Stimulated activated CD4-positive, alpha-beta T cell treated with anti-CD3 and anti-CD28 coated beads, Interleukin-15, amount 100 ng/mL, for 24 hours (primary cell): ENCODE results near the gene PLCH1.

Experiments
- DNase-seq: peaks from one replicate; pipeline ENCODE4 v3.0.0-alpha.2; 2020

PLCH1 gene

GRCh38 chr3:155449613-155450267 is 295.1 kb downstream of the PLCH1 start:
- DNase-seq = no peak

DNA sequence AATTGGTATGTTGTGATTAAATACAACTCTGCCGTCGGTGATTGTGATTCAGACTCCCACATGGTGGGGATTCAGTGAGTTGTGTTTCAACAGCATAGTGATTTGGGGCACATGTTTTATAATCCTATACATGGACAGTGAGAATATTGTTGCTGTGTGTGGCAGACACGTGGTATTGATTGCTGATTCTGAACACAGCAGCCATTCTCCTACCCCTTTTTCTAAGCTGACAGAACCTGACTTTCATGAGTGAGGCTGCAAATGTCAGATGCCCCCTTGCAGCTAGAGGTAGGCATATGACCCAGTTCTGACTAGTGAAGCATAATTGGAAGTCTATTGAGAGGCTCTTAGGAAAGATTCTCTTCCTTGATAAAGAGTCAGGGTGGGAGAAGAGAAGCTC is 296.3 kb downstream of the PLCH1 start:
- DNase-seq = no peak

DNA sequence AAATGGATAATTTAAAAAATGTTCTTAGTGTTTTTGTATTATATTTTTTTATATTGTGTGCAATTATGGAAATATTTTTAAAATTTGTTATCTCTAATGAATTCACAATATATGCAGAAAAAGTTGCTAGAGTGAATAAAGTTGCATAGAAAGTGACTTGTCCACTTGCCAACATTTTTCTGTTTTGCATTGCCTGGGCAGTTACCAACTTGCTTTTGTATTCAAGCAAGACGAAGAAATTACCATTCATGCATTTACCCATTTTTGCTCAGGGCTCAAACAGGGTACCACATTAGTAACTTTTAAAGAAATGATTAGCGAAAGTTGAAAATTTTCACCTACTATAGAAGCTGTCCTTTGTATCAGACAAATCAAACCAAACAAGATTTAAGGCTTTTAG is 298.5 kb downstream of the PLCH1 start:
- DNase-seq = no peak

GRCh38 chr3:155444771-155445170 is 300.1 kb downstream of the PLCH1 start:
- DNase-seq = no peak

DNA sequence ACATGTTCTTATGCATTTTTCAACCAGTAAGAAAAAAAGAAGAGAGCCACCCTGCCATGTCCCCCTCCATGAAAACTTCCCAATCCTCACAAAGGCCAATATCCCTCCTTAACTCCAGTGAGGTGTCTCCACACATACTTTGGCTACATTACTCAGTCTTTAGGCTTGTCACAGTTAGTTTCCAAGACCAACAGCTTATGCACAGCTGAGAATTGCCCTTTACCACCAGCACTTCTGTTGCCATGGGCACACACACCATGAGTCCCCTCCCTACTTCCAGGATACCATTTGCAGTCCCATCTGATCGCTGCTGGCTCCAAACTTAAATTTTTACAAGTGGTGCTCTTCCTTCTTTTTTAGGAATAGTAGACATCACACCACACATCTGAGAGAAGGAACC is 301.1 kb downstream of the PLCH1 start:
- no peak for DNase-seq

DNA sequence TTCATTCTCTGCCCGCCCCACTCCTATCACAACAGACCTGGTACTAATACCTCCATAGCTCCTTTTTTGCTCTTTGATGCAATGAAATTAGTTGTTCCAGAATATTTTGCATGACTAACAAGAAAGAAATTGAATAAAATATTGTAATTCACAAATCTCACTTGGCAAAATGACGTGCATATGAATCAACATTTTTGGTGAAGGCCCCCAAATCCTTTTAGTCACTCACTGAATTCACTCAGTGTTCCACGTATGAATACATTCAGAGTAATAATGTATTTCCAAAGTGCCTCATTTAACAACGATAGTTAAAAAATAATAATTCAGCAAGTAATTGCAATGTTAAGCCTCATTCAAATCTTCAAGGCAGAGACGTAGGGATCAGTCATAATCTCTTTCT is 302.8 kb downstream of the PLCH1 start:
- DNase-seq = no peak

DNA sequence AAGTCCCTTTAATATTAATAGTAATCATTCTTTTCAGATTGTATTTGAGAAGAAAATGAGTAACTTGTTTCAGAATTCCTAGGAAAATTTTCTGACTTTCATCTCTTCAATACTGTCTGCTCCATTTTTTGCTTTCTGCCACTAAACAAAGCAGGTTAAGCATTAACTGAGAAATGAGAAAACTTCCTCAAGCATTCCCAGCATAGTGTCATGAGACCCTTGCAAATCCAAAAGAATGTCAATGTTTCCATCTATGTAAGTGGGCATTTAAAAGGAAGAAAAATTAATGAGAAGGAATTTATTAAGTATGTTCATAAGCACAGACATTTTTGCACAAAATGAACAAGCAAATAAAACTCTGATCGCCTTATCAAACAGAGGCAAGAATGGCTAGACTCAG is 303.4 kb downstream of the PLCH1 start:
- DNase-seq = no peak

DNA sequence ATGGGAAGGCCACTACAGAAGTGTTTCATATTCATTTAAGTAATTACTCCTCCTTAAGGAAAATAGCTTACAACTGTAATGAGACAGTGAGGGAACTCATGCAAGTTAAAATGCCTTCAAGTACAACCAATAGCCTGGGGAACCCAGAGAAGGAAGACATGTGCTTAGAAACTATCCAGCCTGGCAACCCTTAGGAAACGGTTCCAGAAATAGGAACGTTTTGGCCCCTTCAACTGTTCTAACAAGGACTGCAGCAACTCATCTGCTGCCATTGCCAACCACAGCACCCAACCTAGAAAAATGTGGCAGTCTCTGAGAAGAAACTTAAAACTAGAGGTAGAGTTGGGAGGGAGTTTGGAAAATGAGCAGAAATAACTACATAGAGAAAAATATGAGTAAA is 303.8 kb downstream of the PLCH1 start:
- DNase-seq = no peak

GRCh38 chr3:155435821-155436220 is 309.1 kb downstream of the PLCH1 start:
- no peak for DNase-seq

- DNase-seq = no peak
Measured at GRCh38 chr3:155431856-155432570, 312.9 kb downstream of the PLCH1 start.

- no peak for DNase-seq
Measured at GRCh38 chr3:155428563-155428962, 316.3 kb downstream of the PLCH1 start.

- no peak for DNase-seq
Measured at GRCh38 chr3:155426524-155427230, 318.2 kb downstream of the PLCH1 start.

DNA sequence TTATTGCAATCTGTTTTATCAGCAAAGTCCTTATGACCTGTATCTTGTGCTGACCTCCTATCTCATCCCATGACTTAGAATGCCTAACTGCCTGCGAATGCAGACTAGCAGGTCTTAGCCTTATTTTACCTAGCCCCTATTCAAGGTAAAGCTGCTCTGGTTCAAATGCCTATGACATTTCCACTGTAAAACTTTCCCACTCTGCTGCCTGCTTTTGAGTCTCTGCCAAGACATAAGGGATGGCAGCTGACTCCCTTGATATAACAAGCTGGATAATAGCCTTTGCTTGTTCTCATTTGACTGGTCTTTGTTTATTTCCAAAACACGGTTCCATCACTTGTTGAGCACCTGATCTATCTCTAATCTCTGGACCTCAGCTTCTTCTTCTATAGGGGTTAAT is 319.5 kb downstream of the PLCH1 start:
- no peak for DNase-seq

GRCh38 chr3:155424323-155424710 is 320.6 kb downstream of the PLCH1 start:
- DNase-seq = no peak

- DNase-seq = no peak
Measured at GRCh38 chr3:155423526-155424322, 321.1 kb downstream of the PLCH1 start.

GRCh38 chr3:155420881-155421486 is 323.9 kb downstream of the PLCH1 start:
- no peak for DNase-seq

GRCh38 chr3:155420406-155420805 is 324.5 kb downstream of the PLCH1 start:
- DNase-seq = no peak

GRCh38 chr3:155418407-155418806 is 326.5 kb downstream of the PLCH1 start:
- DNase-seq = no peak

- no peak for DNase-seq
Measured at GRCh38 chr3:155417119-155417517, 327.8 kb downstream of the PLCH1 start.

- DNase-seq = no peak
Measured at GRCh38 chr3:155416500-155417118, 328.3 kb downstream of the PLCH1 start.

DNA sequence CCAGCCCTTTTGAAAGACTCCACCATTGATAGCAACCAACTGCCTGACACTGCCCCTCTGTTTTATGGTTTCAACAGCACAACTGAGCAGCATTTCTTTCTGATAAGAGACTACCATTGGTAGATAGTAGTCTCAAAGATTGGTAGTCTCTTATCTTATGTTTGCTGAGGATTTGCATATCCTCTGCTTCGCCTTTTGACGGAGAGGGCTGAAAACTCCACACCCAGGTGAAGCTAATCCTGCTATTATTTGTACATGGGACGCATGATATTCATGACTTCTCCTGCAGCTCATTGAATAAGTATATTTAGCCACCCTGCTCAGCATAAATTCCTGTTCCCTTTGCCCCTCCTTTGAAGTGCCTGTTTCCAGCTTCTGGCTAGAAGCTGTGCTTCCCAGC is 332.0 kb downstream of the PLCH1 start:
- no peak for DNase-seq

GRCh38 chr3:155411500-155412223 is 333.2 kb downstream of the PLCH1 start:
- DNase-seq = peak; percentile 4
